ENCODE results near the gene NANOG. TPM values are rescaled to one million over a fixed set of nuclear protein-coding genes. Genes with fewer than 3 reads are reported as not detected.
"Not testable (repeated sequence)": the region's sequence is repeated elsewhere in the genome, so short reads cannot be mapped to it uniquely, and the experiment has no call there.

The NANOG gene
- total RNA-seq, 3 donors from 2014 or later: 0.64 TPM; not detected in 2

DNA sequence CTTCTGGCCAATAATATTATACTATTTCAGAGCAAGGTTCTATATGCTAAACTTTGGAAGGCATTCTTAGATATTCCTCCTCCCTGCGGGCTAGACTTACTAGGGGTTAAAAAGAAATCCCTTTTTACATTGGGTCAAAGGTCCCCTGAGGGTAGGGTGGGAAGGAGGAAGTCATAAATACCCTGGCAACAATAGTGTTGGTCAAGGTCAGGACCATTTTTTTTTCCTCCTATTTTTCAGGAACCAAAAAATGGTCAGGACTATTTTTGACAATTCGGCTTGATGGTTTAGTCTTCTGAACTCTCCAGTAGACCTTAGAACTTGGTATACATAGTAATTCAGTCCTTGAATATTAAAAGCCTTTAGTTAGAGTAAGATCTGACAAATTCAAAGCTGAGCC lies 4.5 kb upstream of the NANOG start:
- DNase-seq (no peak), ATAC-seq (no peak)
- Histone ChIP-seq H3K9me3 (no peaks in the 10 kb centered on the region), H3K36me3 (ENCODE audit: low read depth) (no peaks in the 10 kb centered on the region), H3K4me3 (no peak overlapping the region), H3K4me1 (ENCODE audit: low read depth) (no peaks in the 10 kb centered on the region)
- intact Hi-C loops (cut with DNase I, micrococcal nuclease): no loop called here
- TF ChIP-seq CTCF (IDR thresholded peaks at IDR 0.05): no peak

- H3K36me3 ChIP-seq (ENCODE audit: low read depth): no peaks in the 10 kb centered on the region
- no peak overlapping the region for H3K4me3 ChIP-seq
- DNase-seq: no peak
- H3K4me1 ChIP-seq (ENCODE audit: low read depth): no peaks in the 10 kb centered on the region
- intact Hi-C loops (cut with DNase I, micrococcal nuclease): no loop called here
- no peaks in the 10 kb centered on the region for H3K9me3 ChIP-seq
- TF ChIP-seq CTCF (IDR thresholded peaks at IDR 0.05): no peak
- ATAC-seq: no peak
These were observed 1.5 kb upstream of the NANOG start for GRCh38 chr12:7787574-7788293.

- H3K4me1 ChIP-seq (ENCODE audit: low read depth): no peaks in the 10 kb centered on the region
- intact Hi-C loops (cut with DNase I, micrococcal nuclease): no loop called here
- H3K9me3 ChIP-seq: no peaks in the 10 kb centered on the region
- ATAC-seq (no peak), DNase-seq (no peak)
- H3K36me3 ChIP-seq (ENCODE audit: low read depth): no peaks in the 10 kb centered on the region
- TF ChIP-seq CTCF (IDR thresholded peaks at IDR 0.05): no peak
- no peak overlapping the region for H3K4me3 ChIP-seq
These were observed 925 bp upstream of the NANOG start for GRCh38 chr12:7788294-7788660.

DNA sequence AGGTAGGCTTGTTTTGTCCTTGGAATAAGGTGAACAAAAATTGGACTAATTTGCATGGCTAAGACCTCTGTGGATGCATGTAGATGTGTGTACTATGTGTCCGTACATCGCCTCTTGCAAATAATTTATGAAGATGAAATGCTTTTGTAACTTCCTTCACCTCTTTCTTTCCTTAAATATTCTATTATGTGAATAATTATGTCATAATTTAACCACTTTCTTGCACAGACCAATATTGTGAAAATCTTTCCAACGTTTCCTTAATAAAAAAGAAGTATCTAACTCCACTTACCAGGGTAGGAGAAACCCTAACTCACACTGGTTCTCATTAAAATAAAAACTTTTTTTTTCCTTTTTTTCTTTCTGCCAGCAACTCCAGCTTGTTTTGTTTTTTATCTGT lies 4.0 kb downstream of the NANOG start:
- Histone ChIP-seq H3K4me3 (no peak overlapping the region), H3K4me1 (ENCODE audit: low read depth) (no peaks in the 10 kb centered on the region), H3K9me3 (no peaks in the 10 kb centered on the region), H3K36me3 (ENCODE audit: low read depth) (no peaks in the 10 kb centered on the region)
- ATAC-seq (no peak), DNase-seq (no peak)
- TF ChIP-seq CTCF (IDR thresholded peaks at IDR 0.05): no peak
- intact Hi-C loops (cut with DNase I, micrococcal nuclease): no loop called here

DNA sequence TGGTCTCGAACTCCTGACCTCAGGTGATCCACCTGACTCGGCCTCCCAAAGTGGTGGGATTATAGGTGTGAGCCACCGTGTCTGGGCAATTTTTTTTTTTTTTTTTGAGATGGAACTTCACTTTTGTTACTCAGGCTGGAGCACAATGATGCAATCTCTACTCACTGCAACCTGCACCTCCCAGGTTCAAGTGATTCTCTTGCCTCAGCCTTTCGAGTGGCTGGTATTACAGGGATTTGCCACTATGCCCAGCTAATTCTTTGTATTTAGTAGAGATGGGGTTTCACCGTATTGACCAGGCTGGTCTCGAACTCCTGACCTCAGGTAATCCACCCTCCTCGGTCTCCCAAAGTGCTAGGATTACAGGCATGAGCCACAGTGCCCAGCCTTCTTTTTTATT lies 8.1 kb downstream of the NANOG start:
- H3K9me3 ChIP-seq; H3K4me1 ChIP-seq (ENCODE audit: low read depth); H3K4me3 ChIP-seq; intact Hi-C loops (cut with DNase I, micrococcal nuclease); ATAC-seq; H3K36me3 ChIP-seq (ENCODE audit: low read depth); DNase-seq: not testable (repeated sequence)

DNA sequence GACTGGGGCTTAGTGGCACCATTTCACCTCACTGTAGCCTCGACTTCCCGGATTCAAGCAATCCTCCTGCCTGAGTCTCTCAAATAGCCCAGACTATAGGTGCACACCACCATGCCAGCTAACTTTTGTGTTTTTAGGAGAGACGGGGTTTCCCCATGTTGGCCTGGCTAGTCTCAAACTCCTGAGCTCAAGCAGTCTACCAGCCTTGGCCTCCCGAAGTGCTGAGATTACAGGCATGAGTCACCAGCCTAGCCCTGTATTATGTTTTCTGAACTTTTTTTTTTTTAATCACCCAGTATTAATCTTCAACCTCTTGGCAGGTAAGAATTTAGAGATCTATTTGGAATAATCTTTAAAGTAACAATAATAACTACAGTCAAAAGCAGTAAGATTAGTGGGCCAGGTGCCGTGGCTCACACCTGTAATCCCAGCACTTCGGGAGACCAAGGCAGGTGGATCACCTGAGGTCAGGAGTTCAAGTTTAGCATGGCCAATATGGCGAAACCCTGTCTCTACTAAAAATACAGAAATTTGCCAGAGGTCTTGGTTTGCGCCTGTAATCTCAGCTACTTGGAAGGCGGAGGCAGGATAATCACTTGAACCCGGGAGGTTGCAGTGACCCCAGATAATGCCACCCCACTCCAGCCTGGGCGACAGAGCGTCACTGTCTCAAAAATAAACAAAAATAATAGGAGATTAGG lies 8.6 kb downstream of the NANOG start:
- Histone ChIP-seq H3K4me3 (no peak overlapping the region), H3K9me3 (no peaks in the 10 kb centered on the region), H3K4me1 (ENCODE audit: low read depth) (no peaks in the 10 kb centered on the region), H3K36me3 (ENCODE audit: low read depth) (no peaks in the 10 kb centered on the region)
- TF ChIP-seq CTCF (IDR thresholded peaks at IDR 0.05): no peak
- DNase-seq: no peak
- ATAC-seq: no peak
- intact Hi-C loops (cut with DNase I, micrococcal nuclease): no loop called here

DNA sequence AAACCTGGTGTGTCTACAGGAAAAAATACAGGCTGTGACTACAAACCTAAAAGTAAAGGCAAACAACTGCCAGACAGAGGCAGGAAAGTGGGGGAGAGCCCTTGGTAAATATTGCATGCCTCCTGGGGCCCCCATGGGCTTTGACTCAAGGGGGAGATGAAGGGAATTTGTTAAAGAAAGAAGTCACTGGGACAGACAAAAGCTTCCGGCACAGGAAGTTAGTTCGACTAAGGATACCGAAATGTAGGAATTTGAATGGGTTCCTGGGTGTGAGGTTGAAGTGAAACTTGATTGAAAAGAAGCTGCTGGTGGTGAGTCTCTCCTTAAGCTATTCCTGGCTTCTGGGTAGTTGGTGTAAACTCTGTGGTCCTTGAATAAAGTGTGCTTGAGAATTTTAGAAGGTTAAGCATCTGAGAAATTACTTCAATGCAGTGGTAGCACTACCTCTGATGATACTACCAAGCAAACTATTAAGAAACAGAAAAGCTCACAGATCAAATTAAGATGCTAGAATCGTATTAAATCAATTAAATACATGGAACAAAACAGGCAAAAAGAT lies 9.6 kb downstream of the NANOG start:
- H3K36me3 ChIP-seq (ENCODE audit: low read depth); H3K4me1 ChIP-seq (ENCODE audit: low read depth); H3K9me3 ChIP-seq; ATAC-seq; DNase-seq; H3K4me3 ChIP-seq; intact Hi-C loops (cut with DNase I, micrococcal nuclease): not testable (repeated sequence)

Measured in mucosa of descending colon (tissue), 3 donors.